H9 (cell line): ENCODE data around the gene CISD2. TPM values are rescaled to one million over a fixed set of nuclear protein-coding genes. Genes with fewer than 3 reads are reported as not detected.

Experiments
- DNase-seq: peaks from one replicate; pipeline ENCODE4 v3.0.0-alpha.2; 2017
- H2AFZ ChIP-seq: one replicate; pipeline ENCODE4 v1.6.1; 2013; ENCODE audit warnings: mild to moderate bottlenecking, low read length, control low read depth, moderate library complexity
- H2AK5ac ChIP-seq: 2 replicates; pipeline ENCODE4 v1.6.1; 2013; ENCODE audit warnings: low read length, control low read depth, mixed read lengths; ENCODE audit not compliant: insufficient read length
- H2BK120ac ChIP-seq: one replicate; pipeline ENCODE4 v1.6.1; 2013; ENCODE audit warnings: low read depth, mild to moderate bottlenecking, low read length, control low read depth, inconsistent platforms; ENCODE audit not compliant: poor library complexity, severe bottlenecking
- H2BK12ac ChIP-seq: 2 replicates; pipeline ENCODE4 v1.6.1; 2013; ENCODE audit warnings: low read length, control low read depth, mixed read lengths, low read depth; ENCODE audit not compliant: insufficient read length
- H2BK15ac ChIP-seq: 2 replicates; pipeline ENCODE4 v1.6.1; 2013; ENCODE audit warnings: low read depth, low read length, control low read depth
- H2BK20ac ChIP-seq: one replicate; pipeline ENCODE4 v1.6.1; 2013; ENCODE audit warnings: low read depth, mild to moderate bottlenecking, low read length, control low read depth, inconsistent platforms; ENCODE audit not compliant: poor library complexity, severe bottlenecking
- H2BK5ac ChIP-seq: 2 replicates; pipeline ENCODE4 v1.6.1; 2013; ENCODE audit warnings: low read length, control low read depth, mixed read lengths; ENCODE audit not compliant: insufficient read length
- H3K14ac ChIP-seq: 2 replicates; pipeline ENCODE4 v1.6.1; 2013; ENCODE audit warnings: low read length, control low read depth; ENCODE audit not compliant: insufficient read depth
- H3K18ac ChIP-seq: 2 replicates; pipeline ENCODE4 v1.6.1; 2013; ENCODE audit warnings: low read depth, mild to moderate bottlenecking, mixed read lengths, low read length, control low read depth; ENCODE audit not compliant: insufficient read length
- H3K23ac ChIP-seq: 2 replicates; pipeline ENCODE4 v1.6.1; 2013; ENCODE audit warnings: low read length, control low read depth, mixed read lengths, low read depth; ENCODE audit not compliant: insufficient read length
- H3K23me2 ChIP-seq: 2 replicates; pipeline ENCODE4 v1.6.1; 2013; ENCODE audit warnings: low read depth, mild to moderate bottlenecking, mixed read lengths, low read length, control low read depth; ENCODE audit not compliant: insufficient read length, poor library complexity, severe bottlenecking
- H3K27ac ChIP-seq: 2 replicates; pipeline ENCODE4 v1.5.1; 2013; ENCODE audit warnings: low read length, control low read depth, mixed read lengths, low read depth; ENCODE audit not compliant: insufficient read length
- H3K27me3 ChIP-seq: 2 replicates; pipeline ENCODE4 v1.6.1; 2013; ENCODE audit warnings: low read length, control low read depth, inconsistent platforms; ENCODE audit not compliant: insufficient read depth
- H3K4ac ChIP-seq: 2 replicates; pipeline ENCODE4 v1.6.1; 2013; ENCODE audit warnings: low read depth, mild to moderate bottlenecking, control low read depth, inconsistent platforms, low read length, moderate library complexity
- H3K4me1 ChIP-seq: 2 replicates; pipeline ENCODE4 v1.6.1; 2013; ENCODE audit warnings: low read length, control low read depth, inconsistent platforms; ENCODE audit not compliant: insufficient read depth
- H3K4me2 ChIP-seq: 2 replicates; pipeline ENCODE4 v1.6.1; 2013; ENCODE audit warnings: low read length, control low read depth, mixed read lengths; ENCODE audit not compliant: insufficient read length, insufficient read depth
- H3K56ac ChIP-seq: 2 replicates; pipeline ENCODE4 v1.6.1; 2013; ENCODE audit warnings: low read depth, mild to moderate bottlenecking, mixed read lengths, low read length, control low read depth; ENCODE audit not compliant: insufficient read length
- H3K79me1 ChIP-seq: 2 replicates; pipeline ENCODE4 v1.6.1; 2013; ENCODE audit warnings: low read depth, mild to moderate bottlenecking, moderate library complexity, low read length, control low read depth, inconsistent platforms; ENCODE audit not compliant: insufficient read depth, poor library complexity, severe bottlenecking
- H3K79me2 ChIP-seq: 2 replicates; pipeline ENCODE4 v1.6.1; 2013; ENCODE audit warnings: low read length, control low read depth, inconsistent platforms; ENCODE audit not compliant: insufficient read depth
- H3K9ac ChIP-seq: 2 replicates; pipeline ENCODE4 v1.6.1; 2013; ENCODE audit warnings: low read length, control low read depth, mixed read lengths; ENCODE audit not compliant: insufficient read length; ENCODE audit errors: extremely low read depth
- H3K9me3 ChIP-seq: one replicate; pipeline ENCODE4 v1.6.1; 2013; ENCODE audit warnings: low read depth, low read length, inconsistent platforms; ENCODE audit not compliant: control insufficient read depth
- H3T11ph ChIP-seq: one replicate; pipeline ENCODE4 v1.6.1; 2013; ENCODE audit warnings: mild to moderate bottlenecking, low read length, control low read depth, inconsistent platforms
- H4K20me1 ChIP-seq: one replicate; pipeline ENCODE4 v1.6.1; 2013; ENCODE audit not compliant: control insufficient read depth, insufficient read length, insufficient read depth
- H4K5ac ChIP-seq: 2 replicates; pipeline ENCODE4 v1.6.1; 2013; ENCODE audit warnings: low read depth, mild to moderate bottlenecking, mixed read lengths, low read length, control low read depth; ENCODE audit not compliant: insufficient read length
- H4K8ac ChIP-seq: replicated peaks from 2 replicates; pipeline ENCODE4 v1.6.1; 2013; ENCODE audit warnings: low read length, control low read depth, mixed read lengths, low read depth; ENCODE audit not compliant: insufficient read length
- H4K91ac ChIP-seq: 2 replicates; pipeline ENCODE4 v1.6.1; 2013; ENCODE audit warnings: low read depth, mild to moderate bottlenecking, moderate library complexity, mixed read lengths, low read length, control low read depth; ENCODE audit not compliant: insufficient read length
- H3K27ac Mint-ChIP-seq, 3 experiments: 2 replicates in 2 of 3; 3 replicates in 1 of 3; pipeline ENCODE4 v1.8.0; 2020 to 2021; ENCODE audit warnings: mixed read lengths in 3 of 3, mild to moderate bottlenecking in 1 of 3, moderate library complexity in 1 of 3
- H3K27me3 Mint-ChIP-seq: 2 replicates; pipeline ENCODE4 v1.8.0; 2021; ENCODE audit warnings: low read depth, mild to moderate bottlenecking, moderate library complexity, mixed read lengths
- H3K36me3 Mint-ChIP-seq, 3 experiments: 2 replicates in 2 of 3; 3 replicates in 1 of 3; pipeline ENCODE4 v1.8.0; 2020 to 2021; ENCODE audit warnings: low read depth in 3 of 3, mixed read lengths in 3 of 3; ENCODE audit not compliant: insufficient read depth in 1 of 3
- H3K4me1 Mint-ChIP-seq, 2 experiments: 2 replicates each; pipeline ENCODE4 v1.8.0; 2020; ENCODE audit warnings: mixed read lengths in 2 of 2
- H3K4me3 Mint-ChIP-seq, 2 experiments: 2 replicates in 1 of 2; 3 replicates in 1 of 2; pipeline ENCODE4 v1.8.0; 2020 to 2021; ENCODE audit warnings: mild to moderate bottlenecking in 2 of 2, mixed read lengths in 2 of 2, moderate library complexity in 1 of 2
- H3K9me3 Mint-ChIP-seq, 2 experiments: 2 replicates in 1 of 2; 3 replicates in 1 of 2; pipeline ENCODE4 v1.8.0; 2020; ENCODE audit warnings: mild to moderate bottlenecking in 2 of 2, mixed read lengths in 2 of 2, moderate library complexity in 1 of 2
- WGBS: extraction: QIAGEN DNeasy Blood & Tissue Kit; methylation state at CpG from one replicate; pipeline ENCODE4 v1.1.7; 2013; ENCODE audit warnings: missing lambda C conversion rate, low lambda C conversion rate, mixed read lengths; ENCODE audit not compliant: insufficient read length; ENCODE audit errors: extremely low coverage; 5-methylcytosine and 5-hydroxymethylcytosine counted together
- total RNA-seq: library from RNA; stranded (reverse); gene quantifications from 2 replicates; pipeline ENCODE4 v1.2.1, GENCODE V29; 2021
- TF ChIP-seq, protein P1 (sequence below): fragments of 200-600 bp; sonication (generic); conservative IDR thresholded peaks from 3 replicates; pipeline ENCODE4 v1.8.0; 2021; ENCODE audit warnings: antibody characterized with exemption, mild to moderate bottlenecking

Gene CISD2
- total RNA-seq, 1 experiment from 2014 or later: 45.6 TPM

DNA sequence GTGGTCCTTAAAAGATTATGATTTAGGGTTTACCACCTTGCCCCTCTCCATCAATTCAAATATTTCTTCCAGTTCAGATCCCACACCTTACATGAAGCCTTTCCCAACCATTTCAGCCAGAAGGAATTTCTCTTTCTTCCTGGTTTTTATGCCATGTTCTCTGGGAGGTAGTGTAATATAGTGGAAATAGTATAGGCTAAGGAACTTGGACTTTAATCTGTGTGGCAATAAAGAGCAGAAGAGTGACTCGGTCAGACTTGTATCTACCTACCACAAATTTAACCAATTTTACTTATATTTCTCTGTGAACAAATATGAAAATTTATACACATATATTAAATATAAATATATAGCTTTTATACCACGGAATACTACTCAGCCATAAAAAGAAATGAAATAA lies 18.4 kb upstream of the CISD2 start:
- Histone ChIP-seq H3K56ac (no peak overlapping the region), H2BK15ac (no peak overlapping the region), H3K79me1 (no peaks in the 10 kb centered on the region), H3K4ac (no peak overlapping the region), H2BK120ac (no peak overlapping the region), H4K91ac (no peak overlapping the region), H3K4me1 (no peaks in the 10 kb centered on the region), H2AK5ac (no peak overlapping the region), H4K20me1 (no peaks in the 10 kb centered on the region), H4K8ac (no peak overlapping the region), H3K23ac (no peak overlapping the region), H3K23me2 (no peaks in the 10 kb centered on the region), H3K79me2 (no peaks in the 10 kb centered on the region), H3K27me3 (no peaks in the 10 kb centered on the region), H2AFZ (no peak overlapping the region), H2BK5ac (no peak overlapping the region), H3K9me3 (no peaks in the 10 kb centered on the region), H3K9ac (no peak overlapping the region), H3K14ac (no peak overlapping the region), H4K5ac (no peak overlapping the region), H2BK20ac (no peak overlapping the region), H3K27ac (no peak overlapping the region), H2BK12ac (no peak overlapping the region), H3K18ac (no peak overlapping the region), H3T11ph (no peak overlapping the region), H3K4me2 (no peak overlapping the region)
- H3K4me1 Mint-ChIP-seq: no peaks in the 10 kb centered on the region; a peak in 1 of 4 replicates
- no peak overlapping the region for H3K27ac Mint-ChIP-seq
- no peak overlapping the region for H3K4me3 Mint-ChIP-seq
- TF ChIP-seq, protein P1, sequence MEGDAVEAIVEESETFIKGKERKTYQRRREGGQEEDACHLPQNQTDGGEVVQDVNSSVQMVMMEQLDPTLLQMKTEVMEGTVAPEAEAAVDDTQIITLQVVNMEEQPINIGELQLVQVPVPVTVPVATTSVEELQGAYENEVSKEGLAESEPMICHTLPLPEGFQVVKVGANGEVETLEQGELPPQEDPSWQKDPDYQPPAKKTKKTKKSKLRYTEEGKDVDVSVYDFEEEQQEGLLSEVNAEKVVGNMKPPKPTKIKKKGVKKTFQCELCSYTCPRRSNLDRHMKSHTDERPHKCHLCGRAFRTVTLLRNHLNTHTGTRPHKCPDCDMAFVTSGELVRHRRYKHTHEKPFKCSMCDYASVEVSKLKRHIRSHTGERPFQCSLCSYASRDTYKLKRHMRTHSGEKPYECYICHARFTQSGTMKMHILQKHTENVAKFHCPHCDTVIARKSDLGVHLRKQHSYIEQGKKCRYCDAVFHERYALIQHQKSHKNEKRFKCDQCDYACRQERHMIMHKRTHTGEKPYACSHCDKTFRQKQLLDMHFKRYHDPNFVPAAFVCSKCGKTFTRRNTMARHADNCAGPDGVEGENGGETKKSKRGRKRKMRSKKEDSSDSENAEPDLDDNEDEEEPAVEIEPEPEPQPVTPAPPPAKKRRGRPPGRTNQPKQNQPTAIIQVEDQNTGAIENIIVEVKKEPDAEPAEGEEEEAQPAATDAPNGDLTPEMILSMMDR: no peak
- no CpG with 5 or more reads among the region's 2 CpGs for WGBS
- DNase-seq: no peak
- H3K9me3 Mint-ChIP-seq: no peaks in the 10 kb centered on the region; a peak in 1 of 5 replicates
- H3K36me3 Mint-ChIP-seq: peaks cover 4 to 6% (median 4%) of the 10 kb centered on the region in 3 experiments; a peak in 5 of 7 replicates
- H3K27me3 Mint-ChIP-seq: no peaks in the 10 kb centered on the region
